H1 (cell line): ENCODE measurements around the gene PDGFB. TPM values are rescaled to one million over a fixed set of nuclear protein-coding genes. Genes with fewer than 3 reads are reported as not detected.

Source experiments
- CHD7 ChIP-seq: fragments of 300-600 bp; sonication (generic); IDR thresholded peaks from 2 replicates; pipeline ENCODE4 v1.7.1; 2012; ENCODE audit warnings: low read length, moderate library complexity, mild to moderate bottlenecking, inconsistent platforms; ENCODE audit not compliant: insufficient replicate concordance
- RXRA ChIP-seq: IDR thresholded peaks from 2 replicates; pipeline ENCODE4 v1.6.1; 2011; ENCODE audit warnings: low read depth, mild to moderate bottlenecking, low read length, moderate library complexity; ENCODE audit not compliant: insufficient read depth
- polyA plus RNA-seq, 7 experiments: library from polyadenylated mRNA; depleted of rRNA in 3 of 7; stranded (reverse) in 5 of 7; unstranded in 2 of 7; fragments of >200 nt in 5 of 7; fragments of 200-250 nt in 2 of 7; gene quantifications; 1 replicate in 5 of 7; 2 replicates in 1 of 7; 4 replicates in 1 of 7; pipeline versions ENCODE4 v1.2.1 to v1.2.3, GENCODE V29; 2011 to 2013; ENCODE audit warnings: missing spikeins in 2 of 7, mixed read lengths in 2 of 7
- total RNA-seq: library from RNA; stranded (reverse); fragmentation: NEBNext Ultra II Directional; extraction: Animal tissue kit (Norgen Biotek cat#: 25700); gene quantifications from 2 replicates; pipeline ENCODE4 v1.2.1, GENCODE V29; 2021

PDGFB gene
- total and polyA plus RNA-seq, 2 of the 8 experiments (the other 6 are each of a cell fraction or from before 2014, with no cell fraction given), result 3.9 to 8.5 TPM

DNA sequence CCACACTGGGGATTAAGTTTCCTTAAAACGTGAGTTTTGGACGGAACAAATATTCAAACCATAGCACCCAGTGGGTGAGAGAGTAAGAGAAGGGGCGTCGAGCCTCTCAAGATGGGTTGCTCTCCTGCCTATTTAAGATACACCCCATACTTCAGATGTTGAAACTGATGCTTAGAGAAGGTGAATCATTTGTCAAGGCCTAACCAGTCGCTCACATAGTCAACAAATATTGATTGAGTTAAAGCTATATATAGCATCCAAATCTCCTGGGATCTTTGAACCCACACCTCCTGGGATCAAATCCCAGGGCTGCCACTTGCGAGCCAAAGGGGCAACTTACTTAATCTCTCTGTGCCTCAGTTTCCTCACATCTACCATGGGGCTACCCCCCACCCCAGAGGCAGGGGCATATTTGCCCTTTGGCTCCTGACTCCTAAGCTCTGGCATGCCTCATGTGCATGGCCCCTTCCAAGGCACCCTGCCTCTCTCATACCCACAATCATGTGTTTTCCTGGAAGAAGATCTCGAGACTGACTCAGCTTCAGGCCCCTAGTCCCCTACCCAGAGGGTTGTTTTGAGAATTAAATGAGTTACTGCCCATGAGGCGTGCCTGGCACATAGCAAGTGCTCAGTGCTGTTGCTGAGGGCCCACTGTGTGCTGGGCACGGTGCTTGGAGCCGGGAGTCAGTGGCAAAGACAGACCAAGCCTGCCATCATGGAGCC is 19.0 kb upstream of the PDGFB start (continued):
- no peak for TF ChIP-seq CHD7
- TF ChIP-seq RXRA, result no peak
